GM12873 (cell line): Measurements from ENCODE around the gene MKRN2.

Experiments used
- TF ChIP-seq, protein P1 (sequence below): IDR thresholded peaks from 2 replicates; pipeline ENCODE4 v1.5.1; 2012; ENCODE audit warnings: low read depth, mild to moderate bottlenecking, moderate library complexity, low read length, control low read depth; ENCODE audit not compliant: insufficient read depth; ENCODE audit errors: missing control alignments

The MKRN2 gene, protein sequence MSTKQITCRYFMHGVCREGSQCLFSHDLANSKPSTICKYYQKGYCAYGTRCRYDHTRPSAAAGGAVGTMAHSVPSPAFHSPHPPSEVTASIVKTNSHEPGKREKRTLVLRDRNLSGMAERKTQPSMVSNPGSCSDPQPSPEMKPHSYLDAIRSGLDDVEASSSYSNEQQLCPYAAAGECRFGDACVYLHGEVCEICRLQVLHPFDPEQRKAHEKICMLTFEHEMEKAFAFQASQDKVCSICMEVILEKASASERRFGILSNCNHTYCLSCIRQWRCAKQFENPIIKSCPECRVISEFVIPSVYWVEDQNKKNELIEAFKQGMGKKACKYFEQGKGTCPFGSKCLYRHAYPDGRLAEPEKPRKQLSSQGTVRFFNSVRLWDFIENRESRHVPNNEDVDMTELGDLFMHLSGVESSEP

GRCh38 chr3:12556690-12557472, at the start of gene MKRN2:
TSS of gene MKRN2 (plus strand) at chr3:12557087. CDS start at chr3:12557151, 64 bp downstream.
- TF ChIP-seq, protein P1, sequence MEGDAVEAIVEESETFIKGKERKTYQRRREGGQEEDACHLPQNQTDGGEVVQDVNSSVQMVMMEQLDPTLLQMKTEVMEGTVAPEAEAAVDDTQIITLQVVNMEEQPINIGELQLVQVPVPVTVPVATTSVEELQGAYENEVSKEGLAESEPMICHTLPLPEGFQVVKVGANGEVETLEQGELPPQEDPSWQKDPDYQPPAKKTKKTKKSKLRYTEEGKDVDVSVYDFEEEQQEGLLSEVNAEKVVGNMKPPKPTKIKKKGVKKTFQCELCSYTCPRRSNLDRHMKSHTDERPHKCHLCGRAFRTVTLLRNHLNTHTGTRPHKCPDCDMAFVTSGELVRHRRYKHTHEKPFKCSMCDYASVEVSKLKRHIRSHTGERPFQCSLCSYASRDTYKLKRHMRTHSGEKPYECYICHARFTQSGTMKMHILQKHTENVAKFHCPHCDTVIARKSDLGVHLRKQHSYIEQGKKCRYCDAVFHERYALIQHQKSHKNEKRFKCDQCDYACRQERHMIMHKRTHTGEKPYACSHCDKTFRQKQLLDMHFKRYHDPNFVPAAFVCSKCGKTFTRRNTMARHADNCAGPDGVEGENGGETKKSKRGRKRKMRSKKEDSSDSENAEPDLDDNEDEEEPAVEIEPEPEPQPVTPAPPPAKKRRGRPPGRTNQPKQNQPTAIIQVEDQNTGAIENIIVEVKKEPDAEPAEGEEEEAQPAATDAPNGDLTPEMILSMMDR = no peak

DNA sequence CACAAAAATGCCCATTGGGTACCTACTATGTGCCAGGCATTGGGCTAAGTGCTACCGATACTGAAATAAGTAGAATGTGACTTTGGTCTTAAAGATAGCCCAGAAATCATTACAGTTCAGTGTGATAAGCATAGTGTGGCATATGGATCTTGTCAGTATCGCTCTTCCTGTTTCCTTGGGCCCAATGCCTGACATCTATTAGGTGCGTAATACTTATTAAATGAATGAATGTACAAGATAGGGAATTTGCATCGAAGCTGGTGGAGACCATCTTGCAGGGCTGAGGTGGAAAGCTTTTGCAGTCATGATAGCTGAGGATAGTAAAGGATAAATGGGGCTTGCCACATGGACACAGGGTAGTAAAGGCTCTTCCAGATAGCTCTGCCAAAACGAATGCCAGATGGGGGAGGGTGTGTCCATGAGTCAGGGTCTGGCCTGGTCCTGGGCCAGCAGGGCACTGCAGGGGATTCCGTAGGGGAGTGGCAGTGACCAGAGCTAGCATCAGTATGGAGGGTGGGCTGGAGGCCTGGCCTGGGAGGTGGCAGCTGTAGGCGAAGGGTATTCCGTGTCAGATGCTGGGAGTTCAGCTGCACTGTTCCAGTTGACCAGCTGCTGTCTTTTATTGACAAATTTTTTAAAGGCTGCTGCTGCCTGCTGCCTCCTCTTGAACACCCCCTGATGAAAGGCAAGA, 49.2 kb upstream of the MKRN2 start:
- TF ChIP-seq, protein P1 = no peak

- TF ChIP-seq, protein P1 = no peak
Measured at GRCh38 chr3:12508291-12508700, 48.6 kb upstream of the MKRN2 start.

- TF ChIP-seq, protein P1 = no peak
Measured at GRCh38 chr3:12509466-12509865, 47.4 kb upstream of the MKRN2 start.

- TF ChIP-seq, protein P1 = no peak
Measured at GRCh38 chr3:12512534-12513118, 44.3 kb upstream of the MKRN2 start.

DNA sequence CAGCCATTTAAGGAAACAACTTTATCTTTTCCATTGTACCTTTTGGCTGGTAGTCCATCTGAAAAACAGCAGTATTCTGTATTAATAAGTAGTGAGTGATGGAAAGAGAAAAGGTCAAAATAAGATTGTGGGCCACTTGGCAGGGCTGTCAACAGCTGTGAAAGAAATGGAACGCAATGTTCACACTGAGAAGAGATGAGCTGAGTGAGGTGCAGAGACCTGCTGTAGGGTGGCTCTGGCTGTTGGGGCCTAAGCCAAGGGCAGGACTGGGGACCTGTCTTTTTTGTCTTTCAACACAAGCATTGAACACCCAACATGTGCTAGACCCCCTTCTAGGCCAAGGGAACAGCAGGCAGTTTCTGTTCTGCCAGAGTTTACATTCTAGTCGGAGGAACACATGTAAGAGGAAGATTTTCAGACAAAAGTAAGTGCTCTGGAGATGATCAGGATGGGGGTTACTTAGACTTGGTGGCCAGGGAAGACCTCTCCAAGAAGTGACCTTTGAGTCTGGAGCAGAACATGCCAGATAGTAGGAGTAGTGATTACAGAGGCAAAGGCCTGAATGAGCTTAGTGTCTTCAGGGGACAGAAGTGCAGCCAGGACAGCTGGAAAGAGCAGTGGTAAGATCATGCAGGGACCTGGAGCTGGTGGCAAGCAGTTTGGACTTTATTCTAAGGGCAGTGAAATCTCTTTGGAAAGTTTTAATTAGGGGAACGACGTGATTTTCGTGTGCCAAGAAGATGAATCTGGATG, 43.0 kb upstream of the MKRN2 start:
- TF ChIP-seq, protein P1 = no peak
